Parathyroid adenoma (tissue), 2 donors: Measurements from ENCODE around the gene TEAD1.

ENCODE experiments used
- H2AFZ ChIP-seq: fragments of 300-600 bp; sonication (generic); one replicate; pipeline ENCODE4 v1.7.0; 2017; ENCODE audit warnings: antibody characterized with exemption, mild to moderate bottlenecking
- H3K27ac ChIP-seq: fragments of 300-600 bp; sonication (generic); one replicate; pipeline ENCODE4 v1.7.0; 2017
- H3K27me3 ChIP-seq: fragments of 300-600 bp; sonication (generic); one replicate; pipeline ENCODE4 v1.7.0; 2017; ENCODE audit warnings: low read length; ENCODE audit not compliant: control insufficient read depth, insufficient read depth
- H3K36me3 ChIP-seq: fragments of 300-600 bp; sonication (generic); one replicate; pipeline ENCODE4 v1.7.0; 2017; ENCODE audit warnings: low read length; ENCODE audit not compliant: control insufficient read depth, insufficient read depth
- H3K4me1 ChIP-seq: fragments of 300-600 bp; sonication (generic); one replicate; pipeline ENCODE4 v1.7.0; 2017; ENCODE audit warnings: control low read depth
- H3K4me2 ChIP-seq: fragments of 300-600 bp; sonication (generic); one replicate; pipeline ENCODE4 v1.7.0; 2017; ENCODE audit warnings: low read length
- H3K4me3 ChIP-seq: fragments of 300-600 bp; sonication (generic); one replicate; pipeline ENCODE4 v1.7.0; 2017; ENCODE audit warnings: low read depth, low read length
- H3K79me2 ChIP-seq: fragments of 300-600 bp; sonication (generic); one replicate; pipeline ENCODE4 v1.7.0; 2017; ENCODE audit warnings: control low read depth
- H3K9ac ChIP-seq: fragments of 300-600 bp; sonication (generic); one replicate; pipeline ENCODE4 v1.7.0; 2017; ENCODE audit warnings: mild to moderate bottlenecking
- H3K9me3 ChIP-seq: fragments of 300-600 bp; sonication (generic); one replicate; pipeline ENCODE4 v1.7.0; 2017; ENCODE audit warnings: low read length; ENCODE audit not compliant: control insufficient read depth
- CTCF ChIP-seq: fragments of 300-600 bp; sonication (generic); IDR thresholded peaks from one replicate; pipeline ENCODE4 v1.7.0; 2017; ENCODE audit warnings: antibody characterized with exemption, mild to moderate bottlenecking
- donor health status: primary hyperparathyroidism.

The TEAD1 gene

GRCh38 chr11:12639388-12639787 is 34.8 kb upstream of the TEAD1 start:
- no peak overlapping the region for H3K4me2 ChIP-seq
- no peak overlapping the region for H3K4me3 ChIP-seq
- no peak overlapping the region for H3K9ac ChIP-seq
- no peaks in the 10 kb centered on the region for H3K36me3 ChIP-seq
- no peaks in the 10 kb centered on the region for H3K79me2 ChIP-seq
- no peak overlapping the region for H2AFZ ChIP-seq
- no peak overlapping the region for H3K27ac ChIP-seq
- TF ChIP-seq CTCF: no peak
- no peaks in the 10 kb centered on the region for H3K4me1 ChIP-seq
- no peaks in the 10 kb centered on the region for H3K27me3 ChIP-seq
- H3K9me3 ChIP-seq: no peaks in the 10 kb centered on the region

- Histone ChIP-seq H3K36me3 (no peaks in the 10 kb centered on the region), H3K9ac (no peak overlapping the region), H3K27me3 (no peaks in the 10 kb centered on the region), H3K4me3 (no peak overlapping the region), H3K79me2 (no peaks in the 10 kb centered on the region), H3K9me3 (no peaks in the 10 kb centered on the region), H3K4me2 (no peak overlapping the region), H3K4me1 (no peaks in the 10 kb centered on the region), H2AFZ (no peak overlapping the region), H3K27ac (no peak overlapping the region)
- no peak for TF ChIP-seq CTCF
Observed at GRCh38 chr11:12640355-12640754, 33.9 kb upstream of the TEAD1 start.

GRCh38 chr11:12640926-12641849 is 33.0 kb upstream of the TEAD1 start:
- no peaks in the 10 kb centered on the region for H3K9me3 ChIP-seq
- H3K9ac ChIP-seq: no peak overlapping the region
- no peak overlapping the region for H3K4me2 ChIP-seq
- no peak overlapping the region for H3K4me3 ChIP-seq
- no peak overlapping the region for H3K27ac ChIP-seq
- no peak for TF ChIP-seq CTCF
- H3K79me2 ChIP-seq: no peaks in the 10 kb centered on the region
- H3K27me3 ChIP-seq: no peaks in the 10 kb centered on the region
- no peaks in the 10 kb centered on the region for H3K36me3 ChIP-seq
- no peak overlapping the region for H2AFZ ChIP-seq
- H3K4me1 ChIP-seq: no peaks in the 10 kb centered on the region

- Histone ChIP-seq H3K27me3 (no peaks in the 10 kb centered on the region), H3K9me3 (no peaks in the 10 kb centered on the region), H3K79me2 (no peaks in the 10 kb centered on the region), H3K36me3 (no peaks in the 10 kb centered on the region), H3K4me2 (no peak overlapping the region), H3K27ac (no peak overlapping the region), H2AFZ (no peak overlapping the region), H3K4me1 (no peaks in the 10 kb centered on the region), H3K4me3 (no peak overlapping the region), H3K9ac (no peak overlapping the region)
- TF ChIP-seq CTCF: no peak
Observed at GRCh38 chr11:12642040-12642439, 32.2 kb upstream of the TEAD1 start.
